Measurements from ENCODE around the gene JAZF1.

The JAZF1 gene

DNA sequence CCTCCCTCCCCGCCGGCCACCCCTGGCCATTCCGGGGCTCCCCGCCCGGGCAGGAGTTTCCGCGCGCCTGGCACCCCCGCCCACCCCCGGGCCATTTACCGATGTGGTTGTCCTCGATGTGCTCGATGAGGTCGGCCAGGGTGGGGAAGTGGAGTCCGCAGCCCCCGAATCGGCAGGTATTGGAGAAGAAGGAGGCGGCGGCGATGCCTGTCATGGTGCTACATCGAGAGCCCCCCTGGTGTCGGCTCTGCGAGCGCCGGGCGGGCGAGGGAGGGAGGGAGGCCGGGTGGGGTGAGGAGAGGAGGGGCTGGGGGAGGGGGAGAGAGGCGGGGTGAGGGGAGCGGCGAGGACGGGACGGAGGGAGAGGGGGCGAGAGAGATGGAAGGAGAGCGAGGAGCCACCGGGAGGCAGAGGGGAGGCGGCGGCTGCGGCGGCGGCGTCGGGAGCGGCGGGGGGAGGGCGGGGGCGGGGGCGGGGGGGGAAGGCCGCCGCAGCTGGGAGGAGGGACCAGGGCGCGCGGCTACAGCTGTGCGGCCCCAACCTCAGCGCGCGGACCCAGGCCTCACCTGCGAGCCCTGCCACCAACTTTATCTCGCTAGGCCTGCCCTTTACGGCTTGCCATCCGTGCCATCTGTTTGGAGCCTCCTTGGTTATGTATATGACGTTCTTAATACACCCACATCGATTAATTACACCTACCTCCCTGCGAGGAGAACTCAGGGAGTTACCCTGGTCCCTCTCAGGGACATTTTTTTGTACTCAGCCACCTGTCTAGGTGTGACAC, at the start of gene JAZF1:
Gene JAZF1 (minus strand): TSS at position 432 of the 784 bp plus-strand sequence.
- DNase-seq, result peak; percentile 84

GRCh38 chr7:28230261-28230660, 49.7 kb upstream of the JAZF1 start:
- no peak for DNase-seq

GRCh38 chr7:28228396-28228795, 47.8 kb upstream of the JAZF1 start:
- no peak for DNase-seq

DNA sequence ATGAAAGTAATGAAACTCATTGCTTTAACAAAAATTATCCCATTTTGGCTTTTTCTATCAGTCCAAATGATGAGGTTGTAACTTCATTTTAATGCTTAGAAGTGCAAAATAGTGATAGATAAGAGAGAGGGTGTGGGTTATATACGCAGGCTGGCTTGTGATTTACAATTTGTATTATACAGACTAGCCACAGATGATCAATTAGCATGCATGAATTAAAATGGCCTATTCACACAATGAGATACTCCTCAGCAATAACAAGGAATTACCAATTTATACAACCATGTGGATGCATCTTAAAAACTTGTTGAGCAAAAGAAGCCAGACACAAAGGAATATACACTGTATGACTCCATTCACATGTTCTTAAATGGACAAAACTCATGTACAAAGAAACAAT, 45.4 kb upstream of the JAZF1 start:
- DNase-seq, result no peak

- no peak for DNase-seq
Observed at GRCh38 chr7:28225576-28225975, 45.0 kb upstream of the JAZF1 start.

DNA sequence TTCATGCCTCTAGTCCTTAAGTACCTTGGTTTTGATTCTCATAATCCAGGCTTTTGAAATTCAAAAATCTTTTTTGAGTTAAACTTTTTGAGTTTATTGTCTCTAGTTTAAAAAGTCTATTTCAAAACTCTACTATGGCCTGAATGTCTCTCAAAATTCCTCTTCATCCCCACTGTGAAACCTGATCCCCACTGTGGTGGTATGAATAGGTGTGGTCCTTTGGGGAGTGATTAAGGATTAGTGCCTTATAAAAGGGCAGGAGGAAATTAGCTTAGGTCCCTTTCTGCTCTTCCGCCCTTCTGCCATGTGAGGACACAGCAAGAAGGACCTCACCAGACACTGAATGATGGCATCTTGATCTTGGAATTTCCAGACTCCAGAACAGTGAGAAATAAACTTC, 44.1 kb upstream of the JAZF1 start:
- no peak for DNase-seq

GRCh38 chr7:28224172-28224571, 43.6 kb upstream of the JAZF1 start:
- no peak for DNase-seq

- no peak for DNase-seq
Observed at GRCh38 chr7:28222636-28223035, 42.0 kb upstream of the JAZF1 start.

GRCh38 chr7:28219793-28220192, 39.2 kb upstream of the JAZF1 start:
- no peak for DNase-seq

GRCh38 chr7:28217143-28217542, 36.5 kb upstream of the JAZF1 start:
- DNase-seq, result no peak

GRCh38 chr7:28211006-28211405, 30.4 kb upstream of the JAZF1 start:
- DNase-seq, result no peak

DNA sequence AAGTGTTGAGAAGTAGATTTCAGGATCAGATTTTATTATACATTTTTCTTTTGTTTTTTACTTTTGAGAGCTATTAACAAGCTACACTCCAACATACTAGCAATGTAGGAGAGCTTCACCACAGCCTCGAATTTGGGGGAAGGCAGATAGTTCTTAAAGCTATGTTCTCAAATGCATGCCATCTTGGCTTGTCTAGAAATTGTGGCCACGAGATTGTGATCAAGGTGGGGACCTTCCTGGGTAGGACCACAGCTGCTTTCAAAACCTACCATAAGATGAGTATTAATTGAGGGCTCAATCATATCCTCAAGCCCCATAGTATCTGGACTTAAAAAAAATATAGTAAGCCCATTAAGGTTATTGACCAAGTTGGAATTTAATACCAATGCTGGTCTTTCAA, 27.9 kb upstream of the JAZF1 start:
- DNase-seq, result no peak

- no peak for DNase-seq
Observed at GRCh38 chr7:28207486-28208158, 27.0 kb upstream of the JAZF1 start.

DNA sequence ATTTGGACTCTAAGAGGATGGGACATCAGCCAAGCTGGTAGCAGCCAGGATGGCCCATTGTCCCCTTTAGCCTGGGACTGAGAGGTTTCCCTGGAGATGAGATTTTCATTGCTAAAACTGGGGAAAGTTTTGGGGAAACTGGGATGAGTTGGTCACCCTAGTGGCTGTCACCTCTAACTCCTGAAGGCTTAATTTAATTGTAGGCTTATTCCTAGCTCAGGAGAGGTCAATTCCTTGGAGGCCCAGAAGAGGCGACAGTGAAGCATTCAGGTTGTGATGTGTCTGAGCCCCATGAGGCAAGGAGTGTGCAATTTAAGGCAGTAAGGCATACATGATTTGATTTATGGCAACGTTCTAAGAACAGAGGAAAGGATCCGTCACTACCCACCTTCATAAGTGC, 24.9 kb upstream of the JAZF1 start:
- no peak for DNase-seq

DNA sequence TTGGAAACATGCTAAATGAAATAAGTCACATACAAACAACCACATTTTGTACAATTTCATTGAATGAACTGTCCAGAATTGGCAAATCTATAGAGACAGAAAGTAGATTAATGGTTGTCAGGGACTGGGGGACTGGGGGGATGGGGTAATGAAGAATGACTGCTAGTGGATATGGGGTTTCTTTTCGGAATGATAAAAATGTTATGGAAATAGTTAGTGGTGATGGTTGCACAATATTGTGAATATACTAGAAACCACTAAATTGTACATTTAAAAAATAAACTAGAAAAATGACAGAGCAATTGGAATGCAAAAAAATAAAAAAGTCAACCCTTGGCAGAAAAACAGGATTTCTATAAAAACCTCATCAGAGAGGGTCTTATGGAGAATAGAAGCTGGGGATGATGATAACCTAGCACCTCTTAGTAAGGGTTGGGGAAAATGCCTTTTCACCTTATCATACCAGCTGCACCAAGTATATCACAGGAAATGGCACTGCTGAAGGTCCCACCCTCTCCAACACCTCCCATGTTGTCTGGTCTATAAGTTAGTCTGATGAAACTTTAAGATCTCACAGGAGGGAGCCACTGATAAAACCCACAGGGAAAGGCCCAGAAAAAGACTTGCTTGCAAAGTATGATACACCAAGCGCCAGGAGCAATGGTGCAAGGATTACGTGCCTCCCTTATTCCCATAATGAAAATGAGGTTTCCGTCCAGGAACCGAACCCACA, 23.1 kb upstream of the JAZF1 start:
- no peak for DNase-seq

- no peak for DNase-seq
Observed at GRCh38 chr7:28202222-28202621, 21.6 kb upstream of the JAZF1 start.

- no peak for DNase-seq
Observed at GRCh38 chr7:28201131-28201530, 20.5 kb upstream of the JAZF1 start.

DNA sequence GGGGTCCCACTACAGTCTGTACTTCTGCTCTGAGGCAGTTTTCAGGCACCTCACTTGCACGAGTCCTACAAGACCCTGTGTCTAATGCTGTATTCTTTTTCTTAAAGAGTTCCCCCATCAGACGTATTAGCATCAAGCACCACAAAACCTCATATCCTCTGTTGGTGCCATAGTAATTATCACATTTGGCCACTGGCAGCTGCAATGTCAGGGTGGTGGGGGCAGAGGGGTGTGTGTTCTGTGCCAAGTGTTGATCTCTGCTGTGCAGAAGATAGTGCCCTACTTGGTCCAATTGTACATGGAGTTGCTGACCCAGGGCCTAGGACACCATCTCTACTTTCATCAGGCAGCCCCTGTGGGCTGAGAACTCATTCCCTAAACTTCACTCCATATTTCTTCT, 20.0 kb upstream of the JAZF1 start:
- no peak for DNase-seq

DNA sequence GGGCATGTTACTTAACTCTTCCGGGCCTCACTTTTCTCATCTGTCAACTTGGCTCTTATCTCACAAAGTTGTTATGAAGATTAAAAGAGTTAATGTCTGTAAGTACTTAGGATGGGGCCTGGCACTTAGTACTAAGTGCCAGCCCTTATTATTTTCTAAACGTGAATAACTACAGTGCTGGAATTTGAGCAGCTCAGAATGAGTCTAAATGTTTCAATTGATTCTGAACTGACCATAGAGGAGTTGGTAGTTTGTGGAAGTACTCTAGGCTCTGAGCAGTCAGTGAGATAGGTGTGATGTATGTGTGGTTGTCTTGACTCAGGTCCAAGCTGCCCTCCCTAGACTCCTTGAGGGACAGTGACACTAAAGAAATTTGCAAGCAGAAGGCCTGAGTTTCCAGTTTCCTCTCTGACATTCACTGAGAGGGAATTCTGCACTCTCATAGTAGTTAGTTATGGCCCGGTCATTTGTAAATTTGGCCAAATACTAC, 18.5 kb upstream of the JAZF1 start:
- no peak for DNase-seq

DNA sequence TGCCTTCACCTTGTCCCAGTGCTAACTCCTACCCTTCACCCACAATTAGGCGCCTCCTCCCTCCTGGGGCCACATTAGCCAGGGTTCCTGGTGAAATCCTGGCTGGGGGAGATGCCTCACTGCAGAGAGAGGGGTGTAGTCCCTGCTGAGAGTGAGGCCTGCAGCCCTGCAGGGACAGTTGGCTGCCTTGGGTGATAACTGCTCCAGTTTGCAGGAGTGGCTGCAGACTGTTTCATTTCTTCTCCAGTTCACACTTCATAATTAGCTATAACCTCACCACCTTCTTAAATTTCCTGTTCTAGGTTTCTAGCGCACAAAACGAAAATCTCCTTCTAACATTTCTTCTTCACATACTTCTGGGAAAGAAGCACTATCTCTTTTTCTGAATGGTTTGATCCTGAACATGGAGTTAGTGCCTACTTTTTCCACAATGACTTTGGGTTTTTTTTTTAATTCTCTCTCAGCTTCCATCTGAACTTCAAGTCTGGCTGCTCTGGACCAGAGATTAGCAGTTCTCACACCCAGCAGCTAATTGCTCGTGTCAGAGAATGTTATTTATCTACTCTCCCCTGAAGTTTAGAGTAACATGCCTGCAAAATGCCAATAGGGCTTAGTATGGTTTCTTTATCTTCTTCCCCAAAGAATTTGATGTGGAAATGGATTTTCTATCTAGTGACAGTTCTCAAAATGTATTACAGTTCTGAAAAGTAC, 15.5 kb upstream of the JAZF1 start:
- DNase-seq, result no peak

DNA sequence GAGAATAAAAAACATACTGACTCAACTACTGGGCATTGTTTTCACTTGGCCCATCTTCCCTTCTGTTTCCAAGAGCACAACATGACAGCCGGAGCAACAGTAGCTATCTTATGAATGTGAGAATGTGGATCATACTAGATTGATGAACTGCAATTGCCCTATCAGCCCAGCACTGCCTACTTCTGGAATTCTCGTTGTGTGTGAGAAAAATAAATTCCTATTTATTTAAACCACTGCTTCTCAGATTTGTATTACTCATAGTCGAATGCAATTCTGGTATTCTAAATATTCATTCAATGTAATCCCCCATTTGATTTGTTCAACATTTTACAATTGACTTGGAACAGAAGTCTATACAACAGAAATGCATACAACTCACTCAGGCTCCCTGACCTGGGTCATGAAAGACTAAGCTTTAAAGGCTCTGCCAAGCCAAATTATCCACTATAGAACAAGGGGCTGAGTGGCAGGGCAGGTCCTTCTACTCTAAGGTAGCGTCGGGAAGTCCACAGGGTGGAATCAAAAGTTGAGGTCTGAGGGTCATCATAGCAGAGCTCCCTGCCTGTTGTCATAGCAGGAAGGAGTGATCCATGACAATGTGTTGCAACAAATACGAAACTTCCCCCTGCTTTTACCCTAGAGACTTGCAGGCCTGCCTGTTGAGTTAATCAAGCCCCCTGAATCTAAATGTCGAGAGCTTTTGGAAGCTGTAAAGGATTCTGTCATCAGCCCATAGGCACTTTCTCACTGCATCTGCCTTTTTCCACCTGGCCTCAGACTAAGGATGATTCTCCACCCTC, 12.4 kb upstream of the JAZF1 start:
- no peak for DNase-seq

GRCh38 chr7:28191751-28192150, 11.2 kb upstream of the JAZF1 start:
- DNase-seq, result no peak
